Measurements from ENCODE around the gene ITPRID1.

- TF ChIP-seq CEBPB (IDR thresholded peaks at IDR 0.05) (no peak), EGR1 (IDR thresholded peaks at IDR 0.05) (no peak), FOXM1 (IDR thresholded peaks at IDR 0.05; ENCODE audit: borderline replicate concordance, low read depth) (no peak), YY1 (IDR thresholded peaks at IDR 0.05; ENCODE audit: low read depth) (no peak), NFIC (IDR thresholded peaks at IDR 0.05) (no peak), RAD21 (IDR thresholded peaks at IDR 0.05; ENCODE audit: low read depth) (no peak), TAF1 (IDR thresholded peaks at IDR 0.05; ENCODE audit: low read depth) (no peak), EP300 (IDR thresholded peaks at IDR 0.05; ENCODE audit: borderline replicate concordance) (no peak), CREB1 (IDR thresholded peaks at IDR 0.05; ENCODE audit: low read depth) (no peak), TEAD4 (IDR thresholded peaks at IDR 0.05) (no peak), TCF12 (IDR thresholded peaks at IDR 0.05; ENCODE audit: low read depth) (no peak)
- TF ChIP-seq, protein P1, sequence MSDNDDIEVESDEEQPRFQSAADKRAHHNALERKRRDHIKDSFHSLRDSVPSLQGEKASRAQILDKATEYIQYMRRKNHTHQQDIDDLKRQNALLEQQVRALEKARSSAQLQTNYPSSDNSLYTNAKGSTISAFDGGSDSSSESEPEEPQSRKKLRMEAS (IDR thresholded peaks at IDR 0.05): no peak
- TF ChIP-seq, protein P2, sequence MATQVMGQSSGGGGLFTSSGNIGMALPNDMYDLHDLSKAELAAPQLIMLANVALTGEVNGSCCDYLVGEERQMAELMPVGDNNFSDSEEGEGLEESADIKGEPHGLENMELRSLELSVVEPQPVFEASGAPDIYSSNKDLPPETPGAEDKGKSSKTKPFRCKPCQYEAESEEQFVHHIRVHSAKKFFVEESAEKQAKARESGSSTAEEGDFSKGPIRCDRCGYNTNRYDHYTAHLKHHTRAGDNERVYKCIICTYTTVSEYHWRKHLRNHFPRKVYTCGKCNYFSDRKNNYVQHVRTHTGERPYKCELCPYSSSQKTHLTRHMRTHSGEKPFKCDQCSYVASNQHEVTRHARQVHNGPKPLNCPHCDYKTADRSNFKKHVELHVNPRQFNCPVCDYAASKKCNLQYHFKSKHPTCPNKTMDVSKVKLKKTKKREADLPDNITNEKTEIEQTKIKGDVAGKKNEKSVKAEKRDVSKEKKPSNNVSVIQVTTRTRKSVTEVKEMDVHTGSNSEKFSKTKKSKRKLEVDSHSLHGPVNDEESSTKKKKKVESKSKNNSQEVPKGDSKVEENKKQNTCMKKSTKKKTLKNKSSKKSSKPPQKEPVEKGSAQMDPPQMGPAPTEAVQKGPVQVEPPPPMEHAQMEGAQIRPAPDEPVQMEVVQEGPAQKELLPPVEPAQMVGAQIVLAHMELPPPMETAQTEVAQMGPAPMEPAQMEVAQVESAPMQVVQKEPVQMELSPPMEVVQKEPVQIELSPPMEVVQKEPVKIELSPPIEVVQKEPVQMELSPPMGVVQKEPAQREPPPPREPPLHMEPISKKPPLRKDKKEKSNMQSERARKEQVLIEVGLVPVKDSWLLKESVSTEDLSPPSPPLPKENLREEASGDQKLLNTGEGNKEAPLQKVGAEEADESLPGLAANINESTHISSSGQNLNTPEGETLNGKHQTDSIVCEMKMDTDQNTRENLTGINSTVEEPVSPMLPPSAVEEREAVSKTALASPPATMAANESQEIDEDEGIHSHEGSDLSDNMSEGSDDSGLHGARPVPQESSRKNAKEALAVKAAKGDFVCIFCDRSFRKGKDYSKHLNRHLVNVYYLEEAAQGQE (IDR thresholded peaks at IDR 0.05; ENCODE audit: low read depth): no peak
- TF ChIP-seq, protein P3, sequence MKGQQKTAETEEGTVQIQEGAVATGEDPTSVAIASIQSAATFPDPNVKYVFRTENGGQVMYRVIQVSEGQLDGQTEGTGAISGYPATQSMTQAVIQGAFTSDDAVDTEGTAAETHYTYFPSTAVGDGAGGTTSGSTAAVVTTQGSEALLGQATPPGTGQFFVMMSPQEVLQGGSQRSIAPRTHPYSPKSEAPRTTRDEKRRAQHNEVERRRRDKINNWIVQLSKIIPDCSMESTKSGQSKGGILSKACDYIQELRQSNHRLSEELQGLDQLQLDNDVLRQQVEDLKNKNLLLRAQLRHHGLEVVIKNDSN (IDR thresholded peaks at IDR 0.05): no peak
Measured at GRCh38 chr7:31521336-31522010, 7.6 kb downstream of the ITPRID1 start.
